NCI-H128 (cell line): ENCODE data around the gene ZDHHC20.
"Not testable (repeated sequence)": the region's sequence is repeated elsewhere in the genome, so short reads cannot be mapped to it uniquely, and the experiment has no call there.

Experiments
- DNase-seq: peaks from one replicate; lab custom pipeline; 2025; ENCODE audit not compliant: unreplicated experiment; lab: John Stamatoyannopoulos, UW

ZDHHC20 gene

DNA sequence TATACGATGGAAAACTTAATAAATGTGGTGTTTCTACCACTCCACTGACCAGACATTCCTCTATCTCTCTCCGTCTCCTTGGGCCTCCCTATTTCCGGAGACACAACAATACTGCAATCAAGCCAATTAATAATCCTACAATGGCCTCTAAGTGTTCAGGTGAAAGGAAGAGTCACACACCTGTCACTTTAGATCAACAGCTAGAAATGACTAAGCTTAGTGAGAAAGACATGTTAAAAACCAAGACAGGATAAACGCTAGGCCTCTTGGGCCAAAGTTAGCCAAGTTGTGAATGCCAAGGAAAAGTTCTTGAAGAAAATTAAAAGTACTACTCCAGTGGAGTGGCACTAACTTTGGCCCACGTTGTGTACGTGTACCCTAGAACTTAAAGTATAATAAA lies 22.5 kb downstream of the ZDHHC20 start:
- no peak for DNase-seq

DNA sequence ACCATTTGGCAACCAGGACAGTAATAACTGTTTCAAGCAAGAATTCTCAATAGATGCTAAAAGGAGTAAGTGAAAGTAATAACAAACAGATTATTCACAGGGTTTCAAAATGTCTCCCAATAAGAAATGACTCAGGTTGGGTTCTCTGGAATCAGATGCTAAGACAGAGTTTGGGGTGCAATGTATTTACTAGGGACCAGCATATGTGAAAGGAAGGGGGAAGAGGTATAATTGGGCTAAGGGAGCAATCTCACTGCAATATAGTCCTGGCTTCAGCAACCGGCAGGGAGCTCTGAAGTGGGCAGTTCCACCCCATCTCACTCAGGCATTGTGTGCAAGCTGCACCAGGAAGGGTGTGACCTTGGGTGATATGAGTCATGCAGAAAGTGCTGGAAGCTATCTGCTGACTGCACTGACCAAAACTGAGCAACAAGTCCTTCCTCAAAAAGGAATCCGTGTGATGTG lies 23.4 kb downstream of the ZDHHC20 start:
- DNase-seq = no peak

DNA sequence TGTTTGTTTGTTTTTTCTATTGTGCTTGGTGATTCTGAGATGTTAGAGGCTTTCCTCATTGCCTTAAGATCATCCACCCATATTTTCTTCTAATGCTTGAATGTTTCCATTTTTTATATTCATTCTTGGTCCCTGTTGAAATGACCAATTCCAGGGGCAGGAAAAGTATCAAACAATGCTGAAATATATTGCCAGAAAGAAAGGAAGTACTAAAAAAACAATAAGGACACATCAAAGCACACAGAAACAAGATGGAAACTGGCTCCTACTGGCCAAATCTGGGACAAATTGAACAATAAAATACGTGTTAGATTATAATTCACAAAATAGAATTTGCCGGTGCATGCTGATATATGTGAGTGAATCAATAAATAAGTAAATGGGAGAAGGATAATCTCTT lies 23.9 kb downstream of the ZDHHC20 start:
- DNase-seq = no peak

DNA sequence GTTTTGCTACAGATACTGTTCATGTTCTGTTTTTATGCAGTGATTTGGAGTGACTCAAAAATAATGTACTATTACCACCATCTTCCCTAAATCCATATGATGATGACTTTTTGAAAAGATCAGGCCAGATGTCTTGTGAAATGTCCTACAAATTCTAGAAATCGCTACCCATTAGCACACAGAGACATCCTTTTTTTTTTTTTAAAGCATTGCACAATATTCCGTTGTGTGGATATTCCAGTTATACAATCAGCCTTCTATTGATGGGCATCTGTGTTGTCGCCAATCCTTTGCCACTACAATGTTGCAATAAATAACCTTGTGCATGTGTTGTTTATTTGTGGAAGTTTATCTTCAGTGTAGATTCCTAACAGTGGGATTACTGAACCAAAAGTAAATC lies 24.5 kb downstream of the ZDHHC20 start:
- DNase-seq = no peak

DNA sequence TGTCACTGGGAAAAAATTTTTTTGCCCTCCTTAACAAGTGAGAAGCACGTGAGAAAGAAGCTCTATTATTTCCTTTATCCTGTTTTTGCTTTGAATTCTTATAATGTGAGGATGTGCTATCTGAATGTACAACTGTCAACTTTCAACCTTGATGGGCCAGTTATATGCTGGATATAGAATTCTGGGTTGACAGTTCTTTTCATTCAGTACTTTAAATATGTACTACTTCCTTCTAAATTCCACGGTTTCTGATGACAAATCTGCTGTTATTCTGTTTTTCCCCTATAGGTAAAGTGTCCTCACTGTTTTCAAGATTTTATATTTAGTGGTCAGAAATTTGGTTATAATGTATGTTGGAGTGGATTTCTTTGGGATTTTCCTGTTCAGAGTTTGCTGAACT lies 29.9 kb downstream of the ZDHHC20 start:
- DNase-seq = no peak

DNA sequence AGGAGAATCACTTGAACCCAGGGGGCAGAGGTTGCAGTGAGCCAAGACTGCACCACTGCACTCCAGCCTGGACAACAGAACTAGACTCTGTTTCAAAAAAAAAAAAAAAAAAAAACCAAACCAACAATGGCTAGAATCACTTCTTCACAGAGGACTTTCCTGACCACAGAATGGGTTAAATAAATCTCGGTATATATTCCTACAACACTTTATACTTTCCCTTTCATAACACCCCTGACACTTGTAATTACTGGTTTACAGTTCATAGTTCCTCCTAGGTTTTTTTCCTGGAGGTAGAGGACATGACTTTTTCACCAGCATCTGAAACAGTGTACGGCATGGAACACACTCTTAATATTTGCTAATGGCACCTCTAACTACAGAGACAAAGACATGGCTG lies 31.4 kb downstream of the ZDHHC20 start:
- no peak for DNase-seq

DNA sequence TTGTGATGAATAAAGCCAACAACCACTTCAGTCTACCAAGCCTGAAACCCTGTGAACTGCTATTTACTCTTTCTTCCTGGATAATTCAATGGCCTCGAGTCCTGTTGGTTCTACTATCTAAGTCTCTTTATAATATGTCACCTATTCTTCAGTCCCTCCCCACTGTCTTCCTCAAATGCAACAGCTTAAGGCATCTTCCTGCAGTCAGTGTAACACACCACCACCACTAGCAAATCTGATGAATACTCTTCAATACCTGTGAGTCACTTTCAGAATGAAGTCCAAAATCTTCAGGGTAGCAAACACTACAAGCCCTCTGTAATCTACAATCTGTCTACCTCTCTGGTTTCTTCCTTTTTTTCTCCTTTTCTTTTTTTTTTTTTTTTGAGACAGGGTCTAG lies 32.9 kb downstream of the ZDHHC20 start:
- no peak for DNase-seq

DNA sequence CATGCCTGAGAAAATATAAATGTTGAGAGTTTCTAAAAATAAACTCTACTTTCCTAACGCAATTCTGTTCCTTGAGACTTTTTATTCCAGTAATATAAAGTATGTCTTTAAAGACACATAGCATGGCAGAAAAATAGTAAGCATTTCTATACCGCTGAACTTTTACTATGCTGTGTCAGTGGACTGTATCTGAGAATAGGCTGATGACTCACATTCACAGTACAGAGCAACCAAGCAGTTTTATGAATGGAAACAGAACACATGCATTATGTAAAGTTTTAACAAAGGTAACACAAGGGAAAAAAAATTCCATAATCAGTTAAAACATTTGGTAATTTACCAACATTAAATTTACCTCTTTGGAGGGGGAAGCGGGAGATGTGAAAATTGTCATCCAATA lies 38.4 kb downstream of the ZDHHC20 start:
- no peak for DNase-seq

DNA sequence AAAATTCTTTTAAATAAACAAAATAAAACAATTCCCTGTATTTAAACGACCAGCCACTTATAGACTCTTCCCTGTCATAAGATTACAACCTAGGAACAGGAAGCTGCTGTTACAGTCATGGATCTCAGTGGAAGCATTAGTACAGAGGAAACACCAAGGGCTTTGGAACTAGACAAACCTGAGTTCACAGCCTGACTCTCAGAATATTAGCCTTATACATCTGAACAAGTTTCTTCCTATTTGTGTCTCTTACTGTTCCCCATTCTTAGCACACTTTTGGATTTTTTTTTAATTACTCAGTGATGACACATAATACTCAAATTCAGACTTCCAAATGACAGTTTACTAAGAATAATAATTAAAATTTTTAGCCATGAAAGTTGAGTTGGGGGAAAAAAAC lies 46.1 kb downstream of the ZDHHC20 start:
- no peak for DNase-seq

DNA sequence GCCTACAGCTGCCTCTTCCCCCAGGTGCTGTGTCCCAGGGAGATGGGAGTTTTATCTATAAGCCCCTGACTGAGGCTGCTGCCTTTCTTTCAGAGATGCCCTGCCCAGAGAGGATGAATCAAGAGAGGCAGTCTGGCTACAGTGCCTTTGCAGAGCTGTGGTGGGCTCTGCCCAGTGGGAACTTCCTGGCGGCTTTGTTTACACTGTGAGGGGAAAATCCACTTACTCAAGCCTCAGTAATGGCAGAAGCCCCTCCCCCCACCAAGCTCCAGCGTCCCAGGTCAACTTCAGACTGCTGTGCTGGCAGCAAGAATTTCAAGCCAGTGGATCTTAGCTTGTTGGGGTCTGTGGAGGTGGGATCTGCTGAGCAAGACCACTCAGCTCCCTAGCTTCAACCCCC lies 48.6 kb downstream of the ZDHHC20 start:
- not testable (repeated sequence) for DNase-seq

DNA sequence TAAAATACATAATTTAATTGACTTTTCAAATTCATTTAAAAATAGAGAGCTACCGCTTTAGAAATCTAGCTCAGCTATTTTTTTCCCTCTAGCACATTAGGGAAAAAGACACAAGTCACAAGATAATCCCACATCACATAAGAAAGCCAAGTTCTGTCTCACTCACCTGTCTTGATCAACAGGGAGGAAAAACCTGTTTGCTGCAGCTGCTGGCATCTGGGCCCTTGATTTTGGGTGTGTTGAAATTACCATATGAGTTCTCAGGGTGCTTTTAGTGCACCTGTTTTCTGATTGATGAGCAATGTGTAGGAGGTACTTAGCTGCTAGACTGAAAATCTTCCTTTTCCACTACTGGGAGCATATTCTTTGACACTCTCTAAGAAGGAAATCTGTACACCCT lies 53.8 kb downstream of the ZDHHC20 start:
- no peak for DNase-seq

DNA sequence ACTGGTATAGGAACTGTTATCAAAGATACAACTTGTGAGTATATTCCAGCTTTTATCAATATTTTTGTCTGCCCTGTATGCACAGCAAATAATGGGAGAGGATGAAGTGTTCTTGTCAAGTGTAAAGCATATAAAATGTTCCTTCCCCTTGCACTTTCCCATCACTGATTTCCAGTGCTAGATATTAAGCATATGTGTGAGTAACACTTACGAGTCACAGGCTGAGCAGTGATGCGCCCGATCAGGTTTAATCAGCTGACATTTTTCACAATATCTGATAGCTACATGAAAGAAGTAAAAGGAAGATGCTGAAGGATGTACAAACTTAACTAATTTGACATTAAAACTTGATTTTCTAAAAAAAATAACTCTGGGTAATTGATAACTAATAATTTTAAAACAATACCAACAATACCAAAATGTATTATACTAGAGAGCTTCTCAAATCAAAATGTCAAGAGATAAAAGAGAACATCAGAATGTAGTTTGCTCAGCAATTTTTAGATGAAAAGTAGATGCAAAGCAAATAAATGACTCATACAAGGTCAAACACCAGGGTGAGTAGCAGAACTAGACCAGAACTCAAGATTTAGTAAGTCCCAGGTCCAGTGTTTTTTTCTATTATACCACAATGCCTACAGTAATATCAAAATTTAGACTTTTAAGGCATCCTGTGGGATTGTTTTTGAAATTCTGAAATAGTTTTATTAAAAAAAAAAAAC lies 56.4 kb downstream of the ZDHHC20 start:
- no peak for DNase-seq

DNA sequence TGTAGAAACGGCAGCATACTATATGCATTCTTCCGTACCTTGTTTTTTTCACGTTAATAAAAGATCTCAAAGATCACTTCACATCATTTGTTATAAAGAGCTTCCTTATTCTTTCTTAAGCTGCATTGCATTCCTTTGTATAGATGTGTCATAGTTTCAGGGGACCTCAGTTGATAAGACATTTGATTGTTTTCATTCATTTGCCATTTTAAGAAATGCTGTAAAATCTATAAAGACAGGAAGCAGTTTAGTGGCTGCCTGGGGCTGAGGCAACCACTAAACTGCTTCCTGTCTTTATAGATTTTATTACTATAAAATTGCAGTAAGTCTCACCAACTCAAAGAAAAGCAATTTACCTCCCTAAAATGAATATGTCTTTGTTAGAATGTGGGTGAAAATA lies 59.4 kb downstream of the ZDHHC20 start:
- DNase-seq = no peak

DNA sequence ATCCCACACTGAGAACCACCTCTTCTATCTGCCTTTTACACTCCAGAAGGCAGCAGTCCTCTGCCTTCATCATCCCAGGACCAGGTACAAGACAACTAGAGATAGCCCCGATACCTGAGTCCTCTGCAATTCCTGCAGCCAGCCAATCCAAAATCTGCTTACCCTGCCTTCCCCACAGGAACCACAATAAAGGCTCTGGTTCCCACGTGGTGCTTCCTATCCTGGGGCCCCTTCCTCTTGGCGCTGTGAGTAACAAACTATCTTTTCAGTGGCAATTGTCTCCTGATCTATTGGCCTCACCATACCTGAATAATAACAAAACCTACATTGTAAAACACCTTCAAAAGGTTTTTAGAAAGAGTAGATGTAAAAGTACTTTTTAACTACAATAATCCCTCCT lies 63.1 kb downstream of the ZDHHC20 start:
- no peak for DNase-seq

DNA sequence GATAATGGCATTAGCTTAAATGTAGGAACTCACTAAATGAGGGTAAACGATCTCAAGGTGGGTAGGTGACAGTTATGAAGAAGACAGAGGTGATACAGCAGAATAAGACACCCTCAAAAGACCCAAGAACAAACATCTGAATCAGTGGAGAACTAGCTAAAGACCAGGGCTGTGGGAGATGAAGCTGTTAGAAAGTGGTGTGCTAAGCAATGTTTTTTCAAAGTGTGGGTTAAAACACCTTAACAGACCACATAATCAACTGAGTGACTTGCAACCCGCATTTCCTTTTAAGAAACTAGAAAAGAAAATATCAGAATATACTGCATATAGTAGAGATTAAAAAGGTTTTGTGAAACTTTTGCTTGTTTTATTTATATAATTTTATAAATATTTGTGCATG lies 70.0 kb downstream of the ZDHHC20 start:
- no peak for DNase-seq

DNA sequence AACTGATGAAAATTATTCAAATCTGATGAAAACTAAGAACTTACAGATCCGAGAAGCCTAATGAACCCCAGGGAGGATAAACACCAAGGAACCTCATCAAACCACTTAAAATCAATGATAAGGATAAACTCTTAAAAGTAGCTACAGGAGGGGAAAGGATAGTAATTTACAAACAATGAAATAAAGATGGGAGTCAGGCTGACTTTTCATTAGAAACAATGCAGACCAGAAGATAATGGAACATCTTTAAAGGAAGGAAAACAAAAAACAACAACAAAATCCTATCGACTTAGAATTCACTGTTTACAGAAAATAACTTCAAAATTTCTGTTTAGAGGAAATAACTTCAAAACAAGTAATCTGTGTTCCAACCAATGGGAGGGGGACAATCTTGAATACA lies 73.4 kb downstream of the ZDHHC20 start:
- no peak for DNase-seq

DNA sequence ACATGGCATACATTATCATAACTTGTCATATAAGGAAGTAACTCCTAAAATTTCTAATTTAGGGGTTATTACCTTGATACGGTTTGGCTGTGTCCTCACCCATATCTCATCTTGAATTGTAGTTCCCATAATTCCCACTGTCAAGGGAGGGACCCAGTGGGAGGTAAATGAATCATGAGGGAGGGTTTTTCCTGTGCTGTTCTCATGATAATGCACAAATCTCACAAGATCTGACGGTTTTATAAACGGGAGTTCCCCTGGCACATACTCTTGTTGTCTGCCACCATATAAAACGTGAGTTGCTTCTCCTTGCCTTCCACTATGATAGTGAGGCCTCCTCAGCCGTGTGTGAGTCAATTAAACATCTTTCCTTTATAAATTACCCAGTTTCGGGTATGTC lies 76.0 kb downstream of the ZDHHC20 start:
- no peak for DNase-seq

DNA sequence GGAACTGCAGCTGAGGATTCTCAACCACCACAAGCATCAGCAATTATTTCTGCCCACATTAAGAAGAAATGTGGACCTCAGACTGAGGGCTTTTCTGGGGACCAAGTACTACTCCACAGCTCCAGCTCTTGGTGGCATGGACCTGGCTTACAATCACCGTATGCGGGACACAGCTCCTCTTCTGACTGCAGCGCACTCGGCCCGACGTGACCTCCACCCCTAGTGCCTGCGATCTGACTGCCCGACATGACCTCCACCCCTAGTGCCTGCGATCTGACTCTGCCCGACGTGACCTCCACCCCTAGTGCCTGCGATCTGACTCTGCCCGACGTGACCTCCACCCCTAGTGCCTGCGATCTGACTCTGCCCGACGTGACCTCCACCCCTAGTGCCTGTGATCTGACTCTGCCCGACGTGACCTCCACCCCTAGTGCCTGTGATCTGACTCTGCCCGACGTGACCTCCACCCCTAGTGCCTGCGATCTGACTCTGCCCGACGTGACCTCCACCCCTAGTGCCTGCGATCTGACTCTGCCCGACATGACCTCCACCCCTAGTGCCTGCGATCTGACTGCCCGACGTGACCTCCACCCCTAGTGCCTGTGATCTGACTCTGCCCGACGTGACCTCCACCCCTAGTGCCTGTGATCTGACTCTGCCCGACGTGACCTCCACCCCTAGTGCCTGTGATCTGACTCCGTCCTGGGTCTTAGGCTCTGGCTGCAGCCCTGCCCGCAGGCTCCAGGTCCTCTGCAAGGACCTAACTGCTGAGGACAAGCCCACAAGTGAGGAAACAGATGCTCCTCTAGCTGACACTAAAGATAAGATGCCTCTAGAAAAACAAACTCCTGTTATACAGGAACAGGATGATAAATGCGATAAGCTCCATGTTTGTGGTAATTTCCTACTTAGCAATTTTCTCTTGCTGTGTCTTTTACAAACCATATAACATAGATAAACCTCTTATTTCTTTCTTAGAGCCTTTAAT lies 81.8 kb downstream of the ZDHHC20 start:
- DNase-seq = not testable (repeated sequence)

DNA sequence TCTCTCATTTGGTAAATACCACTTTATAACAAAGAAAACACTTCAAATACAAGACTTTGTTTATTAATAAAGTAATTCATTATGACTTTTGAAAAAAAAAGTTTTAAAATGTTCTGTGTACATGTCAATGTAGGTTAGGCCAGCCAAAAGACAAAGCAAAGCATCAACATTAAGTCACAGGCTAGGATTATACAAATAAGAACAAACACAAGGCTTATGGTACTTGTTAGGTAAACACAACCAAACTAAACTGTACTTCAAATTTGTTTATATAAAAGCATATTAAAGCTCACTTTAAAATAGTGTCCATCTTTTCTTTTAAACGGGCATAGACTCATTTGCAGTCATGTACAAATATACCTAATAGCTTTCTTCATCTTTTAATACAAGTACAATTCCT lies 86.6 kb downstream of the ZDHHC20 start:
- no peak for DNase-seq

DNA sequence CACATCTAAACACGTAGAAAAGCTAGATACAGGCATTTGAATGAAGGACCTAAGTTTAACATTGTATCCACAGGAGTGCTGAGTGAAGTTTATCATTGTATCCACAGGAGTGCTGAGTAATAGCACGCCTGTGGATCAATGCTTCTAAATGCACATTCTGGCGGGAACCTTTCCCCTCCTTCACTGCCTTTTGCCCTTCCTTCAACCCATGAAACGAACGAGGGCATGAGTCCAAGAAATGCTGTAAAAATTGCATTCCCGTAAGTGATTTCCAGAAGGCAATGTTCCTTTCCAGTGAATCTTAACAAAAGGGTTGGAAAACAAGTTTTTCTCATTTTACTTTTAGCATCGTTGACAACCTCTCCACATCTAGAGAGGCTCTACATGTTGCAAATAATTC lies 88.1 kb downstream of the ZDHHC20 start:
- no peak for DNase-seq

DNA sequence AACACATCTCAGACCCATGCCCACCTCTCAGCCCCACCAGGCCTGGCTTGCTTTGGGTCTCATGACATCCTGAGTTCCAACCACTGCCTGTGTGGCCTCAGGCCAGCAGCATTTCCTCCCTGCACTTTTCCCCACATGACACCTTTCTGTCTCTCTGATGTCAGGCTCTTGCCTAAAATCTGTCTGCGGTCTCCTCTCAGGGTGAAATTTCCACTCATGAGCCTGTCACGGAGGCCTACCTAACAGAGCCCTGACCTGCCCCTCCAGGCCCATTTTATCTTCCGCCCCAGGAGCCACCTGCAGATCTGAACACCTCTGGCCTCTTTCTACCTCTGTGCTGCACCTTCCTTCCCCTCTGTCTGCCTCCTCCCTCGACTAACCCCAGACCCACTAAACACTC lies 93.5 kb downstream of the ZDHHC20 start:
- DNase-seq = no peak

DNA sequence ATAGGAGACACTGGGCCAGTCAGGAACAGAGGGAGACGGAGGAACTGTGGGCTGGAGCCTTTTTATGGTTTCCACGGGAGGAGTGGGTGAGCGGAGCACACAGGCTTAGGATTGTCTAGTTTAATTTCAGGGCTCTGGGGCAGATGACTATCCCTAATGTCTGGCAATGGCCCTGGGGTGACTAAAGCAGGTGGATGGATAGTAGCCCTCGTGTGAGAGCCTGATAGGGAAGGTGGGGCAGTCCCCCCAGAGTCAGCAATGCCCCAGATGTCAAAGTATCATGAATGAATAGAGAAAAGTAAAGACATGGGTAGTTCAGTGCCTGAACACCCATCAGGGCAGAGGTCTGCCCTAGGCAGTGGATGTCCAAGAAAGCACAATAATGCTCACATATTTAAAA lies 94.2 kb downstream of the ZDHHC20 start:
- no peak for DNase-seq
